Naive thymus-derived CD8-positive, alpha-beta T cell (primary cell): Measurements from ENCODE around the gene GPD1L. TPM values are rescaled to one million over a fixed set of nuclear protein-coding genes. Genes with fewer than 3 reads are reported as not detected.
"Not testable (repeated sequence)": the region's sequence is repeated elsewhere in the genome, so short reads cannot be mapped to it uniquely, and the experiment has no call there.

ENCODE experiments used
- ATAC-seq, 2 donors: fragments of 150-1000 bp; cut with Tn5 transposase in 1 of 2; sonication (Bioruptor Pico), chemical (Tn5 transposase) in 1 of 2; 1 replicate in 1 of 2; 2 replicates in 1 of 2; pipeline ENCODE4 v1.10.0; 2021; ENCODE audit warnings: mild to moderate bottlenecking in 2 of 2, moderate library complexity in 2 of 2
- POLR2A ChIA-PET: fragments of 350-600 bp; sonication (Branson Sonifier 250); formaldehyde crosslinking; loops from one replicate; lab custom pipeline; 2021; ENCODE audit warnings: antibody characterized with exemption; lab: Charles Lee
- DNase-seq, 10 donors: peaks; one replicate each; pipeline versions ENCODE4 v3.0.0 to v3.0.0-alpha.2; 2020 to 2022
- H3K27ac Mint-ChIP-seq, 10 donors: one replicate each; pipeline ENCODE4 v1.8.0; 2020 to 2022; ENCODE audit warnings: mild to moderate bottlenecking in 10 of 10, mixed read lengths in 10 of 10, moderate library complexity in 4 of 10, inconsistent platforms in 1 of 10
- H3K27me3 Mint-ChIP-seq, 5 donors: one replicate each; pipeline ENCODE4 v1.8.0; 2021 to 2022; ENCODE audit warnings: mixed read lengths in 5 of 5
- H3K36me3 Mint-ChIP-seq, 3 donors: one replicate each; pipeline ENCODE4 v1.8.0; 2020 to 2022; ENCODE audit warnings: mixed read lengths in 3 of 3, mild to moderate bottlenecking in 2 of 3, inconsistent platforms in 1 of 3
- H3K4me1 Mint-ChIP-seq, 4 donors: one replicate each; pipeline ENCODE4 v1.8.0; 2021 to 2022; ENCODE audit warnings: mixed read lengths in 4 of 4
- H3K4me3 Mint-ChIP-seq, 10 donors: one replicate each; pipeline ENCODE4 v1.8.0; 2020 to 2022; ENCODE audit warnings: mild to moderate bottlenecking in 10 of 10, mixed read lengths in 10 of 10, moderate library complexity in 6 of 10, inconsistent platforms in 1 of 10
- H3K9me3 Mint-ChIP-seq, 9 donors: one replicate each; pipeline ENCODE4 v1.8.0; 2020 to 2022; ENCODE audit warnings: mixed read lengths in 9 of 9, mild to moderate bottlenecking in 3 of 9, inconsistent platforms in 1 of 9, moderate library complexity in 1 of 9
- polyA plus RNA-seq, 3 donors: library from polyadenylated mRNA; unstranded; fragments of 300-500 nt; fragmentation: Illumina TruSeq; gene quantifications; one replicate each; pipeline ENCODE4 v1.2.3, GENCODE V29; 2021
- total RNA-seq, 8 experiments: library from RNA in 2 of 8; stranded (reverse) in 2 of 8; gene quantifications; one replicate each; pipeline ENCODE4 v1.2.3 and lab custom pipeline; 2021 to 2026

Gene GPD1L
- total and polyA plus RNA-seq, 5 experiments from 2014 or later: 8.0 to 20.5 (median 10.4) TPM

DNA sequence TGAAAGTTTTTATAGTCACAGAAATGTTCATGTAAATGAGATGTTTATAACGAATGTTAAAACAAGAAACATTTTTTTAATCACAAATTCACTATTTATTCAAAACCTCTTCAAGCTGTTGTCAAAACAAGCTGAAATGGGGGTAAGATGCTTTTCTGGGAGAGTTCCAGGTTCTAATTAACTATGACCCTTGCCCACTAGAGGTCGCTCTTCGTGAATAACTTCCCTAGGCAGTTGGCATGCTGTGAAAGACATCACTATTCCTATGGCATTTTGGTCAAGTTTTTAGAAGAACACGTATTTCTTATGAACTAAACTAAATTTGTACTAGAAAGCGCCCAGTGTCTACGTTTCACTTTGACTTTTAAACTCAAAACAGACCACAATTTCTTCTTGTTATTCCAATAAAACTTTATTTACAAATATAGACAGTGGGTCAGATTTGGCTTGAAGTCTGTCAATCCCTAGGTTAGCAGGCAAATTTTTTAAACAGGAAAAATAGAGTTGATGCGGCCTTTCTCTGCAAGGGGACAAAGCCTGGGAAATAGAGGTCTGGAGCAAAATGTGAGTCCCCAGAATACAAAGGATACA is 69.3 kb downstream of the GPD1L start:
- Mint-ChIP-seq H3K4me3 (no peak overlapping the region), H3K4me1 (peaks cover 7 to 15% (median 11%) of the 10 kb centered on the region in 4 donors), H3K27me3 (peaks cover 0 to 1% (median 0%) of the 10 kb centered on the region in 5 donors), H3K36me3 (peaks cover 12 to 17% (median 14%) of the 10 kb centered on the region in 3 donors), H3K9me3 (peaks cover 0 to 21% (median 9%) of the 10 kb centered on the region in 9 donors), H3K27ac (no peak overlapping the region)
- POLR2A ChIA-PET: interaction anchor here (0.6 kb wide), 1 partner anchor 233 kb away, joined by 3 read pairs; no protein-coding TSS in a partner anchor
- DNase-seq: peak; percentile 11 to 76 (median 51)
- ATAC-seq: peak in 1 of 2 donors; percentile 43

DNA sequence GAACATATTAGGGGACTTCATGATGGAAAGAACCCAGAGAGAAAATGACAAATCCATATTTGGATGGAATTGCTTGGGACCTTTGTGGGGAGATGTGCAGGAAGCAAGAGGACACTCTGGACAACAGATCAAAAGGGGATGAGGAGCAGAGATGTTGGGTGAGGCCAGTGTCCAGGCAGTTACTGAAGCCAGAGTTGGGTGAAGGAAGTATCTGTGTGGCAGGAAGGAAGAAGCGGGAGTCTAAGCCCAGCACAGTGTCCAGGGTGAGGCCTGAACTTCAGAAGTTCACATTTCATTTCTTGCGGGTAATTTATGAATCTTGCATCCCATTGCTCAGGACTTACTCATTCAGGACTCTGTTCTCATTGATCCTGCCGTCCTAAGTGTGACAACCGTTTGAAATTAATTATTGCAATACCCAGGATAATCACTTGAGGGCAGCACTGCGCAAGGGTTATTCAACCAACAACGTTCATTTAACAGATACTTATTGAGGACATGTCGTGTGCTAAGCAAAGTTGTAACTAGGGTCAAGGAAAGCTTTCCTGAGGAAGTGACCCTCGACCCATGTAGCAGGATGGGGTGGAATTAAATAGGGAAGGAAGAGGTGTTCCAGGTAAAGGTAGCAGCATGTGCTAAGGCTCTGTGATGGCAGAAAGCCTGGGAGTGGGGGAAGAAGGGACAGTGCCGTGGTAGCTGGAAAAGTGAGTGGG is 70.7 kb downstream of the GPD1L start:
- Mint-ChIP-seq H3K4me3 (peak overlapping the region in 7 of 10 donors; percentile 18 to 84 (median 61)), H3K36me3 (peaks cover 4 to 7% (median 4%) of the 10 kb centered on the region in 3 donors), H3K27ac (peak overlapping the region in 2 of 10 donors; percentile 16 to 82), H3K9me3 (peaks cover 0 to 7% (median 3%) of the 10 kb centered on the region in 9 donors), H3K27me3 (peaks cover 0 to 4% (median 0%) of the 10 kb centered on the region in 5 donors), H3K4me1 (peaks cover 7 to 15% (median 11%) of the 10 kb centered on the region in 4 donors)
- DNase-seq (peak in 9 of 10 donors; percentile 25 to 78 (median 63)), ATAC-seq (peak; percentile 76 to 78)
- POLR2A ChIA-PET: no interaction called here

DNA sequence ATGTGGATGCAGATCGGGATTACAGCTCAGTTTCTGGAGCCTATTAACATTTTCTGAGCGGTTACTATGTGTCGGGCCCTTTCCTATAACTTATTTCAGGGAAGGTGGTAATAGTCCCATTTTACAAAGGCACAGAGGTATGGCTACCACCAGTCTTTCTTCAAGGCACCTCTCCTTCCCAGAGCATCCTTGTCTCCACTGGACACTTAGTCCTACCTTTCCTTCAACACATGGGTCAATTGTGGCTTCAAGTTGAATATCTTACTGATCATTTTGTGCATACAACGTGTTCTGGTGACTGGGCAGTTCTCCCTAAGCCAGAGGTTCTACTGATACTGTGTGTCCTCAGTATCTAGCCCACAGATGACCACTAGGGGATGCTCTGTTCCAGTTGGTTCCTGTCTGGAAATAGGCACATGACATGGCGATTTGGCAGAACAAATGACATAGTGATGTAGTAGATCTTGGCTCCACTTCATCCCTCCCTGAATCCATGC is 71.3 kb downstream of the GPD1L start:
- Mint-ChIP-seq H3K9me3 (peaks cover 0 to 3% (median 0%) of the 10 kb centered on the region in 9 donors), H3K36me3 (peaks cover 0 to 2% (median 0%) of the 10 kb centered on the region in 3 donors), H3K4me1 (peaks cover 7 to 15% (median 11%) of the 10 kb centered on the region in 4 donors), H3K4me3 (peak overlapping the region in 7 of 10 donors; percentile 18 to 84 (median 61)), H3K27me3 (peaks cover 0 to 4% (median 0%) of the 10 kb centered on the region in 5 donors), H3K27ac (peak overlapping the region in 2 of 10 donors; percentile 57 to 82)
- POLR2A ChIA-PET: no interaction called here
- DNase-seq: peak in 8 of 10 donors; percentile 13 to 45 (median 30)
- peak; percentile 73 to 83 for ATAC-seq

DNA sequence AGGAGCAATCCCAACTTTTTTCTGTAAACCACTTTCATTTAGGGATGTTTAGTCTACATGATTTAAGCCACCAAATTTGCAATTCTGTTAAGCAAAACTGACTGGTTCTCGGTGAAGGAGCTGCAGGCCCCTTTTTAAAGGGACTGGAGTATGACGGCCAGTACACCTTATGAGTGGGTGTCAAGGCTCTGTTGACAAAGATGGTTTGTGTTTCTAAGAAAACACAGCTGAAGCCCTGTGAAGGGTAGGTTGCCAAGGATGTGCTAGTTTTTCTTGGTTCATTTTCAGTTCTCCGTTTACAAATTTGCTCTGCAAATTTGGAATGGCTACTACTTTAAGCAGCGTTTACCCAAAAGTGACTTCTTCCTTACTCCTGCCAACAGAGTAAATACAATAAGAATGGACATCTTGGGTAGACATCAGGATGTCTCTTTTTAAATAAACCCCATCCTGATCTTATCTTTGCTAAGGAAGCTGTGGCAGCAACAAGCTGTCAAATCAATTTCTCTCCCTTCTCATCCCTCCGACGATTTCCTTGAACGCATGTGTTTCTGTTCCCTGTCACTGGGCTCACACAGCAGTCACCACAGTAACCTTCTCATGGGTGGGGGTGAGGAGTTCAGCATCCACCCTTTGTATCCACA is 73.8 kb downstream of the GPD1L start:
- peaks cover 0 to 7% (median 3%) of the 10 kb centered on the region in 5 donors for H3K27me3 Mint-ChIP-seq
- ATAC-seq (no peak), DNase-seq (no peak)
- no peaks in the 10 kb centered on the region for H3K9me3 Mint-ChIP-seq
- H3K36me3 Mint-ChIP-seq: no peaks in the 10 kb centered on the region
- H3K4me1 Mint-ChIP-seq: peaks cover 7 to 15% (median 11%) of the 10 kb centered on the region in 4 donors
- POLR2A ChIA-PET: interaction anchor here (0.6 kb wide), 1 partner anchor 316 kb away, joined by 3 read pairs; no protein-coding TSS in a partner anchor
- H3K27ac Mint-ChIP-seq: peak overlapping the region in 1 of 10 donors; percentile 17
- no peak overlapping the region for H3K4me3 Mint-ChIP-seq

- POLR2A ChIA-PET: no interaction called here
Observed at GRCh38 chr3:32181365-32181764, 74.9 kb downstream of the GPD1L start.

DNA sequence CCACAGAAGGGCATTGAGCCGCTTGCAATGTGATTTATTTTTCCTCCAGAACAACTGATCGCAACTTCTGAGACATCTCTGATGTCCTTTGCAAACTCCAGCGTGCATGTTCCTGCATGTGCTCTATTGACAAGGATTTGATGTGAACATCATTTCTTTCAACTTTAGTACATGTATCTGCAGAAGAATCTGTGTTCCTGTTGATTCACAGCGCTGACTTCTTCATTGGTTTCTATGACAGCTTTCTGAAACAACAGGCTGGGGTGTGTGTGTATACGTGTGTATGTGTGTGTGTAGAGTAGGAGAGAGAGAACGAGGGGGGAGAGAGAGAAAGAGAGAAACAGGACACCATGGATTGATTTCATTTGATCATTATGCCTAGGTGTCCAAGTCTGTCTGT is 75.4 kb downstream of the GPD1L start:
- H3K27me3 Mint-ChIP-seq: peaks cover 0 to 10% (median 3%) of the 10 kb centered on the region in 5 donors
- POLR2A ChIA-PET: no interaction called here
- H3K27ac Mint-ChIP-seq: no peak overlapping the region
- no peak overlapping the region for H3K4me3 Mint-ChIP-seq
- H3K9me3 Mint-ChIP-seq: no peaks in the 10 kb centered on the region
- ATAC-seq: no peak
- H3K4me1 Mint-ChIP-seq: peaks cover 7 to 13% (median 11%) of the 10 kb centered on the region in 4 donors
- no peak for DNase-seq
- H3K36me3 Mint-ChIP-seq: no peaks in the 10 kb centered on the region

More at GRCh38 chr3:32181365-32181764, 74.9 kb downstream of the GPD1L start:
- no peak for ATAC-seq
- H3K27me3 Mint-ChIP-seq: peaks cover 0 to 10% (median 3%) of the 10 kb centered on the region in 5 donors
- H3K27ac Mint-ChIP-seq: no peak overlapping the region
- DNase-seq: no peak
- H3K36me3 Mint-ChIP-seq: no peaks in the 10 kb centered on the region
- no peaks in the 10 kb centered on the region for H3K9me3 Mint-ChIP-seq
- H3K4me3 Mint-ChIP-seq: no peak overlapping the region
- H3K4me1 Mint-ChIP-seq: peaks cover 7 to 15% (median 11%) of the 10 kb centered on the region in 4 donors

- no peak overlapping the region for H3K27ac Mint-ChIP-seq
- ATAC-seq: no peak
- no peak for DNase-seq
- peaks cover 0 to 10% (median 3%) of the 10 kb centered on the region in 5 donors for H3K27me3 Mint-ChIP-seq
- no peaks in the 10 kb centered on the region for H3K4me1 Mint-ChIP-seq
- H3K9me3 Mint-ChIP-seq: no peaks in the 10 kb centered on the region
- POLR2A ChIA-PET: no interaction called here
- H3K36me3 Mint-ChIP-seq: no peaks in the 10 kb centered on the region
- H3K4me3 Mint-ChIP-seq: no peak overlapping the region
Observed at GRCh38 chr3:32184187-32184730, 77.8 kb downstream of the GPD1L start.

DNA sequence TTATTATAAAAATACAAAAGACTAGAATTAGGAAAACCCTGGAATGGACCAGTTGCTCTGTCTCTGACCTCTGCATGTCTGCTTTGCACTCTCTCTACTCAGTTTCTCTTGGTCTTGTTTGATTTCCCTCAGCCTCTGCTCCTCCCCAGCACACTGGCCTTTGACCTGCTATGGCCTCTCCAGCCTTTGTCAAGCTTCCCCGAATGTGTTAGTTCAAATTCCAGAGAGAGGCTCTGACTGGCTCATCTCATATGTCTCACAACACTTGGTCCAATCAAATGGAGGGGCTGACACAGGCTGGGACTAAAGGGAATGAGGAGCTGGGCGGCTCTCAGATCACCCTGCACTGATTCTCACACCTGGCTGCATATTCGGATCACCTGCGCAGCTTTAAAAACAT is 79.7 kb downstream of the GPD1L start:
- ATAC-seq: no peak

GRCh38 chr3:32186876-32187275 is 80.5 kb downstream of the GPD1L start:
- no peaks in the 10 kb centered on the region for H3K36me3 Mint-ChIP-seq
- DNase-seq (no peak), ATAC-seq (no peak)
- no peaks in the 10 kb centered on the region for H3K9me3 Mint-ChIP-seq
- peaks cover 3 to 14% (median 6%) of the 10 kb centered on the region in 5 donors for H3K27me3 Mint-ChIP-seq
- H3K27ac Mint-ChIP-seq: no peak overlapping the region
- H3K4me3 Mint-ChIP-seq: no peak overlapping the region
- POLR2A ChIA-PET: no interaction called here
- H3K4me1 Mint-ChIP-seq: no peaks in the 10 kb centered on the region

More for the DNA sequence above, 79.7 kb downstream of the GPD1L start:
- DNase-seq: no peak
- Mint-ChIP-seq H3K27me3 (peaks cover 3 to 12% (median 5%) of the 10 kb centered on the region in 5 donors), H3K4me3 (no peak overlapping the region), H3K36me3 (no peaks in the 10 kb centered on the region), H3K4me1 (no peaks in the 10 kb centered on the region), H3K9me3 (no peaks in the 10 kb centered on the region), H3K27ac (no peak overlapping the region)
- POLR2A ChIA-PET: no interaction called here

GRCh38 chr3:32189693-32190092 is 83.3 kb downstream of the GPD1L start:
- ATAC-seq (no peak), DNase-seq (no peak)
- no peaks in the 10 kb centered on the region for H3K4me1 Mint-ChIP-seq
- H3K4me3 Mint-ChIP-seq: no peak overlapping the region
- no peak overlapping the region for H3K27ac Mint-ChIP-seq
- POLR2A ChIA-PET: no interaction called here
- H3K9me3 Mint-ChIP-seq: no peaks in the 10 kb centered on the region
- H3K36me3 Mint-ChIP-seq: no peaks in the 10 kb centered on the region
- H3K27me3 Mint-ChIP-seq: peaks cover 3 to 12% (median 5%) of the 10 kb centered on the region in 5 donors

GRCh38 chr3:32190556-32190955 is 84.1 kb downstream of the GPD1L start:
- POLR2A ChIA-PET, ATAC-seq, H3K27me3 Mint-ChIP-seq, H3K27ac Mint-ChIP-seq, H3K4me1 Mint-ChIP-seq, H3K4me3 Mint-ChIP-seq, DNase-seq, H3K36me3 Mint-ChIP-seq, H3K9me3 Mint-ChIP-seq: not testable (repeated sequence)

- no peak for ATAC-seq
- Mint-ChIP-seq H3K4me3 (no peak overlapping the region), H3K27ac (peak overlapping the region in 2 of 10 donors; percentile 66 to 71), H3K36me3 (no peaks in the 10 kb centered on the region), H3K4me1 (no peaks in the 10 kb centered on the region), H3K27me3 (peaks cover 1 to 19% (median 6%) of the 10 kb centered on the region in 5 donors), H3K9me3 (no peaks in the 10 kb centered on the region)
- DNase-seq: no peak
- POLR2A ChIA-PET: no interaction called here
Observed at GRCh38 chr3:32193101-32193500, 86.7 kb downstream of the GPD1L start.
